Adrenal gland (tissue), 5 donors: ENCODE data around the gene LBX2.

ENCODE experiments used
- POLR2A ChIP-seq, 2 donors: fragments of 450-650 bp; IDR thresholded peaks; one replicate each; pipeline ENCODE4 v1.6.1; 2017; ENCODE audit warnings: antibody characterized with exemption in 2 of 2, mild to moderate bottlenecking in 2 of 2, moderate library complexity in 1 of 2
- TF ChIP-seq, protein P1 (sequence below), 6 experiments: fragments of 450-650 bp in 4 of 6; fragments of 200-600 bp in 2 of 6; sonication (generic) in 1 of 6; IDR thresholded peaks; 1 replicate in 5 of 6; 2 replicates in 1 of 6; pipeline versions ENCODE4 v1.5.1 to v1.8.0; 2016 to 2021; ENCODE audit warnings: antibody characterized with exemption in 6 of 6, mild to moderate bottlenecking in 2 of 6, moderate library complexity in 1 of 6
- donor health status: DM: no; HTN: no; CAD: no.

DNA sequence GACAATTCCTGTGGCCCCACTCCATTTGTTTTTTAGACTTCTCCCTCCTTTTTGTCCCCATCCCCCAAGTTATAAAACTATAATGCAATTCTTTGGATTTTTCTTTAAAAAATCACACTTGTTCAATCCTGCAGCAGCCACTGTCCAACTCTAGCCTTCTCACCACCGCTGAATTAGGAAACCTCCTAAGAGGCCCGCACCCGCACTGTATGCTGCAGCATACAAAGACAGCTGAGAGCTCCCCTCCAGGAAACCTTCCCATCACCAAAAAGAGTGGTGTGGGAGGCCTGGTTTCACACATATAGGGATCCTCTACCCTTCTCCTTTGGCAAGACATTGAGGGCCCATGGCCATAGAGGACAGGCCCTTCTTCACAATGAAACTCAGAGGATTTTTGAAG, 5.2 kb upstream of the LBX2 start:
- TF ChIP-seq POLR2A (IDR thresholded peaks at IDR 0.05), result no peak
- TF ChIP-seq, protein P1, sequence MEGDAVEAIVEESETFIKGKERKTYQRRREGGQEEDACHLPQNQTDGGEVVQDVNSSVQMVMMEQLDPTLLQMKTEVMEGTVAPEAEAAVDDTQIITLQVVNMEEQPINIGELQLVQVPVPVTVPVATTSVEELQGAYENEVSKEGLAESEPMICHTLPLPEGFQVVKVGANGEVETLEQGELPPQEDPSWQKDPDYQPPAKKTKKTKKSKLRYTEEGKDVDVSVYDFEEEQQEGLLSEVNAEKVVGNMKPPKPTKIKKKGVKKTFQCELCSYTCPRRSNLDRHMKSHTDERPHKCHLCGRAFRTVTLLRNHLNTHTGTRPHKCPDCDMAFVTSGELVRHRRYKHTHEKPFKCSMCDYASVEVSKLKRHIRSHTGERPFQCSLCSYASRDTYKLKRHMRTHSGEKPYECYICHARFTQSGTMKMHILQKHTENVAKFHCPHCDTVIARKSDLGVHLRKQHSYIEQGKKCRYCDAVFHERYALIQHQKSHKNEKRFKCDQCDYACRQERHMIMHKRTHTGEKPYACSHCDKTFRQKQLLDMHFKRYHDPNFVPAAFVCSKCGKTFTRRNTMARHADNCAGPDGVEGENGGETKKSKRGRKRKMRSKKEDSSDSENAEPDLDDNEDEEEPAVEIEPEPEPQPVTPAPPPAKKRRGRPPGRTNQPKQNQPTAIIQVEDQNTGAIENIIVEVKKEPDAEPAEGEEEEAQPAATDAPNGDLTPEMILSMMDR (IDR thresholded peaks at IDR 0.05), result no peak
